Ectodermal cell (in vitro differentiated cells): Measurements from ENCODE around the gene ETHE1.

Experiments
- H3K27ac ChIP-seq: 2 replicates; pipeline ENCODE4 v1.7.0; 2013; ENCODE audit warnings: mild to moderate bottlenecking, low read depth, low read length; ENCODE audit not compliant: insufficient read depth, poor library complexity, severe bottlenecking
- H3K27me3 ChIP-seq: 2 replicates; pipeline ENCODE4 v1.7.0; 2013; ENCODE audit warnings: mild to moderate bottlenecking, low read length; ENCODE audit not compliant: insufficient read depth, control insufficient read depth, poor library complexity, severe bottlenecking
- H3K36me3 ChIP-seq: one replicate; pipeline ENCODE4 v1.7.0; 2013; ENCODE audit warnings: low read length; ENCODE audit not compliant: control insufficient read depth, insufficient read depth
- H3K4me1 ChIP-seq: one replicate; pipeline ENCODE4 v1.7.0; 2013; ENCODE audit warnings: low read length; ENCODE audit not compliant: control insufficient read depth, insufficient read depth
- H3K4me3 ChIP-seq: 2 replicates; pipeline ENCODE4 v1.7.0; 2013; ENCODE audit warnings: low read depth, low read length, control low read depth; ENCODE audit not compliant: insufficient read depth
- H3K9me3 ChIP-seq: 2 replicates; pipeline ENCODE4 v1.7.0; 2013; ENCODE audit warnings: mild to moderate bottlenecking, low read length, moderate library complexity; ENCODE audit not compliant: control insufficient read depth
- WGBS, 2 experiments: methylation state at CpG; one replicate each; pipeline ENCODE4 v1.1.7; 2013; ENCODE audit warnings: missing lambda C conversion rate in 2 of 2; 5-methylcytosine and 5-hydroxymethylcytosine counted together

ETHE1 gene

GRCh38 chr19:43504426-43505185 lies 22.4 kb downstream of the ETHE1 start, which contains the start of gene PHLDB3:
Gene PHLDB3, minus strand, starts transcription at chr19:43504746. Its CDS starts 628 bp downstream, at chr19:43504118.
- peak within 1 kb of the TSS; percentile 69 for H3K4me3 ChIP-seq
- H3K27me3 ChIP-seq: no peaks in the 10 kb centered on the region
- no peaks in the 10 kb centered on the region for H3K4me1 ChIP-seq
- 4 to 5% methylated on average over 41 to 42 of the region's 42 CpGs for WGBS, 2 experiments
- peaks cover 6% of the 10 kb centered on the region for H3K36me3 ChIP-seq
- no peak within 1 kb of the TSS for H3K27ac ChIP-seq
- no peaks in the 10 kb centered on the region for H3K9me3 ChIP-seq

- Histone ChIP-seq H3K9me3 (no peaks in the 10 kb centered on the region), H3K36me3 (peaks cover 6% of the 10 kb centered on the region), H3K27me3 (no peaks in the 10 kb centered on the region), H3K4me1 (no peaks in the 10 kb centered on the region), H3K27ac (no peak overlapping the region), H3K4me3 (peak overlapping the region; percentile 69)
- WGBS, 2 experiments: 4% methylated on average over 64 of the region's 64 CpGs
These were observed 23.2 kb downstream of the ETHE1 start for GRCh38 chr19:43503501-43504425.

GRCh38 chr19:43502419-43502976 lies 24.5 kb downstream of the ETHE1 start:
- Histone ChIP-seq H3K36me3 (peaks cover 6% of the 10 kb centered on the region), H3K27ac (no peak overlapping the region), H3K4me1 (no peaks in the 10 kb centered on the region), H3K9me3 (no peaks in the 10 kb centered on the region), H3K27me3 (no peaks in the 10 kb centered on the region), H3K4me3 (no peak overlapping the region)
- WGBS, 2 experiments: 91 to 95% methylated on average over 23 of the region's 23 CpGs

- no peaks in the 10 kb centered on the region for H3K4me1 ChIP-seq
- WGBS, 2 experiments: 86 to 92% methylated on average over 43 of the region's 43 CpGs
- H3K27ac ChIP-seq: no peak overlapping the region
- H3K9me3 ChIP-seq: no peaks in the 10 kb centered on the region
- no peaks in the 10 kb centered on the region for H3K27me3 ChIP-seq
- no peak overlapping the region for H3K4me3 ChIP-seq
- H3K36me3 ChIP-seq: peaks cover 6% of the 10 kb centered on the region
These were observed 25.2 kb downstream of the ETHE1 start for GRCh38 chr19:43501661-43502418.

- Histone ChIP-seq H3K4me3 (no peak overlapping the region), H3K36me3 (peaks cover 6% of the 10 kb centered on the region), H3K4me1 (no peaks in the 10 kb centered on the region), H3K27ac (no peak overlapping the region), H3K27me3 (no peaks in the 10 kb centered on the region), H3K9me3 (no peaks in the 10 kb centered on the region)
- WGBS, 2 experiments: 89 to 91% methylated on average over 3 of the region's 3 CpGs
These were observed 28.0 kb downstream of the ETHE1 start for GRCh38 chr19:43499042-43499441.

- 92 to 94% methylated on average over 5 of the region's 5 CpGs for WGBS, 2 experiments
- H3K27ac ChIP-seq: no peak overlapping the region
These were observed 28.7 kb downstream of the ETHE1 start for GRCh38 chr19:43498233-43498842.

GRCh38 chr19:43496960-43497359 lies 30.0 kb downstream of the ETHE1 start:
- Histone ChIP-seq H3K27ac (no peak overlapping the region), H3K4me1 (no peaks in the 10 kb centered on the region), H3K36me3 (peaks cover 5% of the 10 kb centered on the region), H3K4me3 (no peak overlapping the region), H3K9me3 (no peaks in the 10 kb centered on the region), H3K27me3 (no peaks in the 10 kb centered on the region)
- WGBS, 2 experiments: 92 to 94% methylated on average over 7 of the region's 7 CpGs

More at GRCh38 chr19:43498233-43498842, 28.7 kb downstream of the ETHE1 start:
- Histone ChIP-seq H3K27me3 (no peaks in the 10 kb centered on the region), H3K4me3 (no peak overlapping the region), H3K36me3 (peaks cover 6% of the 10 kb centered on the region), H3K9me3 (no peaks in the 10 kb centered on the region), H3K4me1 (no peaks in the 10 kb centered on the region)

GRCh38 chr19:43495082-43495481 lies 31.9 kb downstream of the ETHE1 start:
- H3K27ac ChIP-seq: no peak overlapping the region
- no peaks in the 10 kb centered on the region for H3K36me3 ChIP-seq
- no peaks in the 10 kb centered on the region for H3K4me1 ChIP-seq
- H3K9me3 ChIP-seq: no peaks in the 10 kb centered on the region
- WGBS, 2 experiments: 86 to 87% methylated on average over 8 of the region's 8 CpGs
- H3K27me3 ChIP-seq: no peaks in the 10 kb centered on the region
- H3K4me3 ChIP-seq: no peak overlapping the region

GRCh38 chr19:43490759-43491158 lies 36.2 kb downstream of the ETHE1 start:
- Histone ChIP-seq H3K36me3 (no peaks in the 10 kb centered on the region), H3K4me1 (no peaks in the 10 kb centered on the region), H3K27ac (no peak overlapping the region), H3K4me3 (no peak overlapping the region), H3K9me3 (no peaks in the 10 kb centered on the region), H3K27me3 (no peaks in the 10 kb centered on the region)
- WGBS, 2 experiments: 76 to 77% methylated on average over 5 of the region's 5 CpGs
